HCT116 (cell line): ENCODE measurements around the gene CALD1. TPM values are rescaled to one million over a fixed set of nuclear protein-coding genes. Genes with fewer than 3 reads are reported as not detected.

Experiments used
- ATAC-seq: fragments of 200-7000 bp; cut with Tn5 transposase; 2 replicates; pipeline ENCODE4 v1.9.1; 2020; ENCODE audit warnings: mild to moderate bottlenecking, moderate library complexity
- BruUV-seq: library from RNA; stranded (reverse); fragments of 400-500 nt; replicated peaks from 2 replicates; lab custom pipeline; 2021; lab: Mats Ljungman, UMichigan
- CTCF ChIA-PET: fragments of 300-600 bp; sonication (Branson Sonifier 250); formaldehyde crosslinking; loops from one replicate; lab custom pipeline; 2021; ENCODE audit warnings: antibody characterized with exemption; lab: Charles Lee
- POLR2A ChIA-PET: fragments of 300-600, 350-600 bp; sonication (Branson Sonifier 250); formaldehyde crosslinking; loops from one replicate; lab custom pipeline; 2021; ENCODE audit warnings: antibody characterized with exemption; lab: Charles Lee
- RAD21 ChIA-PET, 2 experiments: fragments of 300-600 bp; sonication (Branson Sonifier 250); formaldehyde crosslinking; loops; one replicate each; lab custom pipeline; 2023; ENCODE audit warnings: low total read pairs in 2 of 2; ENCODE audit not compliant: uncharacterized antibody in 2 of 2, unreplicated experiment in 2 of 2, low non-redundant PET in 1 of 2; lab: Charles Lee
- DNase-seq: peaks from one replicate; pipeline ENCODE4 v3.0.0-alpha.2; 2010; ENCODE audit warnings: low read depth, low spot score
- H2AFZ ChIP-seq: fragments of 200-600 bp; shearing (Covaris generic), sonication (generic); 2 replicates; pipeline ENCODE4 v1.6.1; 2017; ENCODE audit warnings: low read depth, mixed run types, mixed read lengths, antibody characterized with exemption, low read length; ENCODE audit not compliant: poor library complexity, severe bottlenecking
- H3K27ac ChIP-seq: 2 replicates; pipeline ENCODE4 v1.5.1; 2012; ENCODE audit warnings: low read depth, low read length
- H3K27me3 ChIP-seq: fragments of 200-600 bp; sonication (generic); 2 replicates; pipeline ENCODE4 v1.6.1; 2016; ENCODE audit warnings: mixed run types, low read length, mixed read lengths; ENCODE audit not compliant: insufficient read depth
- H3K36me3 ChIP-seq, 2 experiments: fragments of 200-500 bp in 1 of 2; fragments of 200-600 bp in 1 of 2; sonication (Bioruptor generic) in 1 of 2; sonication (generic) in 1 of 2; 2 replicates each; pipeline versions ENCODE4 v1.5.1 to v1.6.1; 2014 to 2016; ENCODE audit warnings: low read length in 2 of 2, inconsistent platforms in 1 of 2, mixed read lengths in 1 of 2, mixed run types in 1 of 2; ENCODE audit not compliant: insufficient read depth in 2 of 2, control insufficient read depth in 1 of 2
- H3K4me1 ChIP-seq, 2 experiments: fragments of 200-600 bp in 1 of 2; sonication (generic) in 1 of 2; 2 replicates each; pipeline versions ENCODE4 v1.5.1 to v1.6.1; 2012 to 2017; ENCODE audit warnings: low read length in 2 of 2, inconsistent platforms in 1 of 2, mild to moderate bottlenecking in 1 of 2, mixed read lengths in 1 of 2, mixed run types in 1 of 2, moderate library complexity in 1 of 2; ENCODE audit not compliant: insufficient read depth in 2 of 2, control insufficient read depth in 1 of 2
- H3K4me2 ChIP-seq: fragments of 200-600 bp; sonication (generic); 2 replicates; pipeline ENCODE4 v1.6.1; 2017; ENCODE audit warnings: mixed run types, low read length, mixed read lengths
- H3K4me3 ChIP-seq, 2 experiments: fragments of 200-600 bp in 1 of 2; sonication (generic) in 1 of 2; replicated peaks in 1 of 2; 2 replicates each; pipeline ENCODE4 v1.5.1; 2011 to 2016; ENCODE audit warnings: low read length in 2 of 2, control low read depth in 1 of 2, low read depth in 1 of 2, mild to moderate bottlenecking in 1 of 2, mixed read lengths in 1 of 2, mixed run types in 1 of 2
- H3K79me2 ChIP-seq: fragments of 200-600 bp; sonication (generic); 2 replicates; pipeline ENCODE4 v1.6.1; 2017; ENCODE audit warnings: mild to moderate bottlenecking, mixed run types, low read length, moderate library complexity, mixed read lengths; ENCODE audit not compliant: insufficient read depth
- H3K9ac ChIP-seq: fragments of 200-600 bp; sonication (generic); 2 replicates; pipeline ENCODE4 v1.6.1; 2016; ENCODE audit warnings: low read length, mixed read lengths
- H3K9me2 ChIP-seq: fragments of 200-600 bp; sonication (generic), shearing (Covaris generic); 2 replicates; pipeline ENCODE4 v1.6.1; 2017; ENCODE audit warnings: mixed run types, mild to moderate bottlenecking, moderate library complexity; ENCODE audit not compliant: insufficient read depth
- H3K9me3 ChIP-seq, 2 experiments: fragments of 200-500 bp in 1 of 2; fragments of 200-600 bp in 1 of 2; sonication (Bioruptor generic) in 1 of 2; sonication (generic) in 1 of 2; 2 replicates each; pipeline ENCODE4 v1.6.1; 2014 to 2017; ENCODE audit warnings: low read length in 2 of 2, mixed read lengths in 2 of 2, inconsistent platforms in 1 of 2, low read depth in 1 of 2, mild to moderate bottlenecking in 1 of 2, mixed run types in 1 of 2, moderate library complexity in 1 of 2; ENCODE audit not compliant: control insufficient read depth in 1 of 2, insufficient read depth in 1 of 2
- H4K20me1 ChIP-seq: fragments of 200-600 bp; sonication (generic), shearing (Covaris generic); 2 replicates; pipeline ENCODE4 v1.6.1; 2017; ENCODE audit warnings: mixed run types, mild to moderate bottlenecking, moderate library complexity; ENCODE audit not compliant: insufficient read depth
- CEBPB ChIP-seq: IDR thresholded peaks from 2 replicates; pipeline ENCODE4 v1.6.1; 2012; ENCODE audit warnings: low read depth
- EGR1 ChIP-seq: IDR thresholded peaks from 2 replicates; pipeline ENCODE4 v1.6.1; 2012; ENCODE audit warnings: low read depth
- ELF1 ChIP-seq: IDR thresholded peaks from 2 replicates; pipeline ENCODE4 v1.6.1; 2012; ENCODE audit warnings: low read depth, borderline replicate concordance
- EZH2 ChIP-seq: fragments of 200-600 bp; sonication (generic); IDR thresholded peaks from 2 replicates; pipeline ENCODE4 v1.6.1; 2017; ENCODE audit warnings: antibody characterized with exemption, mixed run types
- POLR2A ChIP-seq: IDR thresholded peaks from 2 replicates; pipeline ENCODE4 v1.7.0; 2011; ENCODE audit warnings: borderline replicate concordance; ENCODE audit not compliant: insufficient read depth, insufficient read length; ENCODE audit errors: extremely low read depth
- POLR2AphosphoS5 ChIP-seq: IDR thresholded peaks from 2 replicates; pipeline ENCODE4 v1.6.1; 2011; ENCODE audit warnings: mild to moderate bottlenecking, low read depth, low read length, moderate library complexity
- ZBTB33 ChIP-seq: IDR thresholded peaks from 2 replicates; pipeline ENCODE4 v1.6.1; 2011; ENCODE audit warnings: mild to moderate bottlenecking, low read length, moderate library complexity; ENCODE audit not compliant: insufficient replicate concordance; ENCODE audit errors: extremely low read depth
- ZFX ChIP-seq: fragments of 450-650 bp; IDR thresholded peaks from 2 replicates; pipeline ENCODE4 v1.6.1; 2017
- ZNF274 ChIP-seq: fragments of 200-500 bp; sonication (Bioruptor generic); IDR thresholded peaks from 2 replicates; pipeline ENCODE4 v1.6.1; 2014; ENCODE audit warnings: mild to moderate bottlenecking, low read depth, low read length, inconsistent platforms
- intact Hi-C: fragments of 100-400 bp; cut with micrococcal nuclease; formaldehyde crosslinking; loops from 2 replicates; pipeline ENCODE4 v1.10.0; 2022
- total RNA-seq: library from RNA; stranded (reverse); gene quantifications from one replicate; pipeline ENCODE4 v1.2.1, GENCODE V29; 2021; ENCODE audit not compliant: unreplicated experiment

CALD1 gene
- total RNA-seq, 1 experiment from 2014 or later, result 66.8 TPM

- CTCF ChIA-PET, result no interaction called here
- Histone ChIP-seq H2AFZ (no peak overlapping the region), H3K79me2 (peaks cover 58% of the 10 kb centered on the region), H3K4me1 (peaks cover 18 to 40% of the 10 kb centered on the region in 2 experiments), H3K4me3 (peak overlapping the region; percentile 6 to 47; a peak in 3 of 4 replicates), H3K9ac (peak overlapping the region; percentile 57), H3K27ac (peak overlapping the region; percentile 77; the same call in 1 of the 2 replicates), H3K36me3 (no peaks in the 10 kb centered on the region; a peak in 1 of 4 replicates), H4K20me1 (no peaks in the 10 kb centered on the region), H3K9me3 (peaks cover 8 to 14% of the 10 kb centered on the region in 2 experiments; a peak in 2 of 4 replicates), H3K9me2 (no peaks in the 10 kb centered on the region), H3K27me3 (no peaks in the 10 kb centered on the region), H3K4me2 (peak overlapping the region; percentile 73)
- BruUV-seq, result no TSS peak
- RAD21 ChIA-PET, result no interaction called here
- POLR2A ChIA-PET, result interaction anchor here (1.8 kb wide), 1 partner anchor 10 kb away, joined by 6 read pairs; no protein-coding TSS in a partner anchor
- intact Hi-C loops, result no loop called here
- peak; percentile 4; the same call in 1 of the 2 replicates for ATAC-seq
- DNase-seq, result no peak
- TF ChIP-seq POLR2AphosphoS5, result no peak
- TF ChIP-seq ZBTB33, result no peak
- no peak for TF ChIP-seq EGR1
- no peak for TF ChIP-seq EZH2
- no peak for TF ChIP-seq ELF1
- no peak for TF ChIP-seq ZFX
- TF ChIP-seq POLR2A, result no peak
- no peak for TF ChIP-seq ZNF274
- no peak for TF ChIP-seq CEBPB
These were observed 120.9 kb downstream of the CALD1 start for GRCh38 chr7:134900166-134900982.
